ENCODE results near the gene FBXO39. TPM values are rescaled to one million over a fixed set of nuclear protein-coding genes. Genes with fewer than 3 reads are reported as not detected.

FBXO39 gene
- total RNA-seq, 2 donors from 2014 or later, result 0.18 to 0.29 TPM

GRCh38 chr17:6796887-6797490 lies 21.0 kb downstream of the FBXO39 start:
- Mint-ChIP-seq H3K4me3 (peak overlapping the region; percentile 30), H3K36me3 (ENCODE audit: low read depth) (no peaks in the 10 kb centered on the region), H3K27ac (peak overlapping the region; percentile 96), H3K9me3 (no peaks in the 10 kb centered on the region), H3K27me3 (ENCODE audit: insufficient read depth) (peaks cover 23% of the 10 kb centered on the region), H3K4me1 (peaks cover 56% of the 10 kb centered on the region)
- Histone ChIP-seq H3K4me1 (ENCODE audit: control insufficient read depth, insufficient read depth, low read length) (peaks cover 11% of the 10 kb centered on the region), H3K9me3 (ENCODE audit: control insufficient read depth, low read length) (no peaks in the 10 kb centered on the region), H3K36me3 (ENCODE audit: control insufficient read depth, insufficient read depth, low read length) (no peaks in the 10 kb centered on the region), H3K27me3 (ENCODE audit: control insufficient read depth, insufficient read depth, low read length, poor library complexity, severe bottlenecking) (peaks cover 12% of the 10 kb centered on the region), H3K9ac (ENCODE audit: extremely low read depth, low read length, poor library complexity, severe bottlenecking) (no peak overlapping the region), H3K4me3 (ENCODE audit: low read length) (peak overlapping the region; percentile 16), H3K27ac (ENCODE audit: low read depth, low read length) (no peak overlapping the region)
- no peak for DNase-seq
- TF ChIP-seq CTCF (conservative IDR thresholded peaks at IDR 0.05), result no peak
- 88 to 100% methylated on average over 2 of the region's 2 CpGs for WGBS, 2 experiments (ENCODE audit: insufficient coverage in 1 of 2, insufficient read length in 1 of 2)

GRCh38 chr17:6797718-6798351 lies 21.8 kb downstream of the FBXO39 start:
- Mint-ChIP-seq H3K36me3 (ENCODE audit: low read depth) (no peaks in the 10 kb centered on the region), H3K27ac (peak overlapping the region; percentile 61), H3K27me3 (ENCODE audit: insufficient read depth) (peaks cover 14% of the 10 kb centered on the region), H3K4me3 (no peak overlapping the region), H3K9me3 (no peaks in the 10 kb centered on the region), H3K4me1 (peaks cover 56% of the 10 kb centered on the region)
- Histone ChIP-seq H3K4me1 (ENCODE audit: control insufficient read depth, insufficient read depth, low read length) (peaks cover 11% of the 10 kb centered on the region), H3K4me3 (ENCODE audit: low read length) (no peak overlapping the region), H3K27me3 (ENCODE audit: control insufficient read depth, insufficient read depth, low read length, poor library complexity, severe bottlenecking) (peaks cover 3% of the 10 kb centered on the region), H3K9me3 (ENCODE audit: control insufficient read depth, low read length) (no peaks in the 10 kb centered on the region), H3K27ac (ENCODE audit: low read depth, low read length) (no peak overlapping the region), H3K36me3 (ENCODE audit: control insufficient read depth, insufficient read depth, low read length) (no peaks in the 10 kb centered on the region), H3K9ac (ENCODE audit: extremely low read depth, low read length, poor library complexity, severe bottlenecking) (no peak overlapping the region)
- DNase-seq, result no peak
- WGBS, 2 experiments (ENCODE audit: insufficient coverage in 1 of 2, insufficient read length in 1 of 2), result 87 to 94% methylated on average over 8 of the region's 8 CpGs
- TF ChIP-seq CTCF (conservative IDR thresholded peaks at IDR 0.05), result no peak

GRCh38 chr17:6799738-6800137 lies 23.7 kb downstream of the FBXO39 start:
- Mint-ChIP-seq H3K27ac (no peak overlapping the region), H3K4me1 (peaks cover 49% of the 10 kb centered on the region), H3K27me3 (ENCODE audit: insufficient read depth) (peaks cover 5% of the 10 kb centered on the region), H3K9me3 (peaks cover 3% of the 10 kb centered on the region), H3K36me3 (ENCODE audit: low read depth) (no peaks in the 10 kb centered on the region), H3K4me3 (no peak overlapping the region)
- no peak for DNase-seq
- TF ChIP-seq CTCF (conservative IDR thresholded peaks at IDR 0.05), result no peak
- Histone ChIP-seq H3K4me3 (ENCODE audit: low read length) (no peak overlapping the region), H3K9ac (ENCODE audit: extremely low read depth, low read length, poor library complexity, severe bottlenecking) (no peak overlapping the region), H3K9me3 (ENCODE audit: control insufficient read depth, low read length) (no peaks in the 10 kb centered on the region), H3K4me1 (ENCODE audit: control insufficient read depth, insufficient read depth, low read length) (peaks cover 11% of the 10 kb centered on the region), H3K27ac (ENCODE audit: low read depth, low read length) (no peak overlapping the region), H3K36me3 (ENCODE audit: control insufficient read depth, insufficient read depth, low read length) (no peaks in the 10 kb centered on the region), H3K27me3 (ENCODE audit: control insufficient read depth, insufficient read depth, low read length, poor library complexity, severe bottlenecking) (no peaks in the 10 kb centered on the region)
- 80 to 82% methylated on average over 5 to 6 of the region's 6 CpGs for WGBS, 2 experiments (ENCODE audit: insufficient coverage in 1 of 2, insufficient read length in 1 of 2)

All from endodermal cell (in vitro differentiated cells).